ENCODE results near the gene CPNE1.

CPNE1 gene

DNA sequence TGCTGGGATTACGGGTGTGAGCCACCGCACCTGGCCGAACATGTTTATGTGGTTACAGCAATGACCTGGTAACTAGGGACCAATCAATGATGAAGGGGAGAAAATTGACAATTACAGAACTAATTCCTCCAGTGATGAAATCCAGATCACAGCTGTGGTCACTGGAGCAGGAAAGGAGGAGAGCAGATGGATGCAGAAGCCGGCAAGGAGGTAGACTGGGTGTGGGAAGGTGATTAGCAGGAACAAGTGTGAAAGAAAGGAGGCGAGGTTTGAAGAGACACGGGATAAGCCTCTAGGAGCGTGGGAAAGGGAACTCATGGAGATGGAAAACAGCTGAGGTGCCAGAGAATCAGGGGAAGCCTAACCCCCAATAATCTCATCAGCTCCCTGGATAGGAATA is 66.2 kb downstream of the CPNE1 start:
- DNase-seq: no peak

DNA sequence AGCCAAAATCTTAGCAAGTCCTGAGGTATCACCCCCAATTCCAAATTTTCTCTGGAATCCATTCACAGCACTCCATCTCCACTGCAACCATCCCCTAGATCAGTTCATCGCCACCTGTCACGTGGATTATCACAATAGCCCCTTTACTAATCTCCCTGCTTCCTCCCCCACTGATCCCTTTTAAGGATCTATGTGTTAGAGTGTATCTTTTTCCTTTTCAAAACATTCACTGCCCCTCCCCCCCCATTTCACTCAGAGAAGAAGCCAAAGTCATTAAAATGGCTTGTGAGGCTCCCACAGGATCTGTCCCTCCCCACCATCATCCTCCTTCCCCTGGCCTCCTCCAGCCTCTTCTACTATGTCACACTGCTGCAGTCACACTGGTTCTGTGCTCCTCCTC is 67.5 kb downstream of the CPNE1 start:
- no peak for DNase-seq

DNA sequence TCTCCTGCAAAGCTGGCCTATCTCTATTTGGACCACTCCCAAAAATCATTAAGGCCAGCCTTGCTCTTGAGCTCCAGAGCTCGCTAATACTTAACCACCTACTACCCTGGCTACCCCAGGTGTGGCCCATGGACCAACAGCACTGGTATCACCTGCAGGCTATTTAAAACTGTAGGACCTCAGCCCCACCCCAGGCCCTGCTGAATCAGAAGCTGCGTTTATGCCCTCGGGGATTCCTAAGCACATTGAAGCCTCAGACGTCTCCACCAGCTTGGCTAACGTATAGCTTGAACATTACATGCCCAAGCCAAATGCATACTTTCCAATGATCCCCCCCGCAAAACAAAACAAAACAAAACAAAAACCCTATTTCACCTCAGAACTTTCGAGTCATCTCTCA is 68.8 kb downstream of the CPNE1 start:
- no peak for DNase-seq

DNA sequence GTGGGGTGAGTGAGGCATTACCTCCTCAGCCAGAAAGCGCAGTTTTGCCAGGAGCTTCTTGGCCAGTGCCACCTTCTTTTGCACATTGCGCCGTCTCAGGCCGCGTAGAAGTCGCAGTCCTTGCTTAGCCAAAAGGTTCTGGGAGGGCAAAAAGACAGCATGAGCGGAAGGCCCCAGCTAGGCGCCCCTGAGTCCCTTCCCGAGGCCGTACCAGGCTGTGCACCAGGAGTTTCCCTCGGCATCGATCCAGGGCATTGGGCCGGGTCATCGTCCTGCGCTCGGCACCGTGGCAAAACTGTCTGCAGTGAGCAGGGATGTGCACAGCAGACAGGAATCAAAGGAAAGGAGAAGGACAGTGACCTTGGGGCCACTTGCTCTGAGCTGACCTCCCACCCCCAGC is 69.2 kb downstream of the CPNE1 start:
- DNase-seq: no peak

DNA sequence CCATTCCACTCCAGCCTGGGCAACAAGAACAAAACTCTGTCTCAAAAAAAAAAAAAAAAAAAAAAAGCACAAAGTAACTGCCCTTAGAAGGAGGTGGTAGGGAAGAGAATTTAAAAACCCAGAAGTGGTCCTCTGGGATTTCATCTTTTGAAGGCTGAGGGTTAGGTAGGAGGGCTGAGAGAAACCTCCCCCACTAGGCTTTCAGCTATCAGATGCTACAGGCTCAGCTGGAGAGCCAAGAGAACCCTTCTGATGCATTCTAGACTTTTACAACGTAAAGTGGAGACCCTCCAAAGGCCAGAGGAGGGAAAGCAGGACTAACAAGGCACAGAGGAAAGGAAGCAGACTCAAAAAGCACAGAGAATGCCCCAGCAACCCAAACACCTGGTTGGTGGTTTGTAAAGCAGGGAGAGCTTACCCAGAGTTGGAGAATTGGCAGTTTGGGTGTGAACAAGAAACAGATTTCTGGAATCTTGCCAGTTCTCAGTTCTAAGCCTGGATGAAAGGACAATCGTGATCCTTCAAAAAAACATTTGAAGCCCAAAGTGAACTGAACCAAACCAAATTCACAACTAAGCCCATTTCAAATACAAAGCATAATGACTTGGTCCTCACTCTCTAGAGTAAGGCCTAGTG is 72.2 kb downstream of the CPNE1 start:
- DNase-seq: no peak

DNA sequence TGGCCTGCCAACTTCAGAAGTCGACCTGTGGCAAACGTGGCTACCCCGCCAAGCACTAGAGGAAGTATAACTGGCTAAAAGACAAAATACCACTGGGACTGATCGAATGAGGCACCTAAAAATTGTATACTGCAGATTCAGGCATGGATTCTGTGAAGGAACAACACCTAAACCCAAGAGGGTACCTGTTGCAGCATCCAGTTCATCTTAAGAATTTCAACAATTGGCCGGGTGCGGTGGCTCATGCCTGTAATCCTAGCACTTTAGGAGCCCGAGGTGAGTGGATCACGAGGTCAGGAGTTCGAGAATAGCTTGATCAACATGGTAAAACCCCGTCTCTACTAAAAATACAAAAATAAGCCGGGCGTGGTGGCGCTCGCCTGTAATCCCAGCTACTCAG is 76.3 kb downstream of the CPNE1 start:
- no peak for DNase-seq

DNA sequence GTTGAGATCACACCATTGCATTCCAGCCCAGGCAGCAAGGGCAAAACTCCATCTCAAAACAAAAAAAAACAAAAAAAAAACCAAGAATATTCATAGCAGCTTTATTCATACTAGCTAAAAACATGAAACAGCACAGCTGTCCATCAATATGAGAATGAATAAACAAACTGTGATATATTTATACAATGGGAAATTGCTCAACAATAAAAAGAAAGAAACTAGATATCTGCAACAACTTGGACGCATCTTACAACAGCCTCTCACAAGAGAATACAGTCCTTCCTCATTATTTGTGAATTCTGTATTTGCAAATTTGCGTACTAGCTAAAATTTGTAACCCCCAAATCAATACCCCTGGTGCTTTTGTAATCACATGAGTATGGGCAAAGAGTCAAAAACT is 77.3 kb downstream of the CPNE1 start:
- no peak for DNase-seq

DNA sequence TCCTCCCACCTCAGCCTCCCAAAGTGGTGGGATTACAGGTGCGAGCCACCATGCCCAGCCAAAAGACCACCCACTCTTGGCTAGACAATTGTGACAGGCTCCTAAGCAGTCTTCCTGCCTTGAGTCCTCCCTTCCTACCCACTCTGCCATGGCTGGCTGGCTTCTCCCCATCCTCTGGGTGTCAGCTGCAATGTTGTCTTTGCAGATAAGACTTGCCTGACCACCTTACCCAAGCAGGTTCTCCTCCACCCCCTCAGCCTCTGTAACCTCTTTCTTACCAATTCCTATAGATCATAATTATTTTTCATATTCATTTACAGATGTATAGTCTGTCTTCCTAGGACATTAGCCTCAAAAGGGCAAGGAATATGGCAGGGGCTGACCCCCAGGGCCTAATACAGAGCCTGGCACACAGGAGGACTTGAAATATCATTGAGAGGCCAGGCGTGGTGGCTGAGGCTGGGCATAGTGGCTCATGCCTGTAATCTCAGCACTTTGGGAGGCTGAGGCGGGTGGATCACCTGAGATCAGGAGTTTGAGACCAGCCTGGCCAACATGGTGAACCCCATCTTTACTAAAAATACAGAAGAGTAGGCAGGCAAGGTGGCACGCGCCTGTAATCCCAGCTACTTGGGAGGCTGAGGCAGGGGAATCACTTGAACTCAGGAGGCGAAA is 77.8 kb downstream of the CPNE1 start:
- no peak for DNase-seq

DNA sequence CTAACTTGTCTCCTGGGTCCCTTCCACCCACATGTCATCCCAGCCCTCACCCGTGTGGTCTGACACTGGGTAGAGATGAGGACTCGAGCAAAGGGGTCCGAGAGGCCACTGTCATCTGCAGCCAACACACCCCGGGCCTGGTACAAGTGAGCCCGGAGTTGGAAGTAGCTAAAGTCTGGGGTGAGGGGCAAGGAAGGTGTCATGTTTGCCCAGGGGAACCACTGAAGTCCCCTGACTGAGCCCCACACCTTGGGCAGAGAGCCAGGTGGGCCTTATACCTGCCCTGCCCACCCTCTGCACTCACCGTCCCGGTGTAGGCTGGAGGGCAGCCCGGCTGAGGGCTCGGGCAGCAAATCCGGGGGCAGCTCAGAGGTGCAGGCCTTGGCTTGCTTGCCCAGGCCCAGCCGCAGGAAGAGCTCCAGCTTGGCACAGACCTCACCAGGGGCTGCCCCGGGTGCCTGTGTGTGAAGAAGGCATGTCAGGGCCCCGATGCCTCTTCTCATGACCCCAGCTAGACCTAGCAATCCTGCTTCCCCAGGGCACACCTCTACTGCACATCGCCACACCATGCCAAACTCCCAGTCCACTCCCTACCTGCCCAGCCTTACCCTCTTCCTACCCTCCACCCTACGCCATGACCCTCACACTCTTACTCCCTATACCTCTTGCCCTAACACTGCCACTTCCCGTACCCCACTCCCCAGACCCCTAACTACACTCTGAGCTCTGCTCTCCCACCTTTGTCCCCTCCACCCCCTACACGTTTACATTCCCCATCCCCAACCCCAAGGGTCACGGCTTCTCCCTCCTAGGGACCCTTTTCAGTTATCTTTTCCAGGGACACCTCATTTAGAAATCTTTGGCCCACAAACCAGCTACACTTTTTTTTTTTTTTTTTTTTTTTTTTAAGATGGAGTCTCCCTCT is 80.8 kb downstream of the CPNE1 start:
- DNase-seq: no peak

DNA sequence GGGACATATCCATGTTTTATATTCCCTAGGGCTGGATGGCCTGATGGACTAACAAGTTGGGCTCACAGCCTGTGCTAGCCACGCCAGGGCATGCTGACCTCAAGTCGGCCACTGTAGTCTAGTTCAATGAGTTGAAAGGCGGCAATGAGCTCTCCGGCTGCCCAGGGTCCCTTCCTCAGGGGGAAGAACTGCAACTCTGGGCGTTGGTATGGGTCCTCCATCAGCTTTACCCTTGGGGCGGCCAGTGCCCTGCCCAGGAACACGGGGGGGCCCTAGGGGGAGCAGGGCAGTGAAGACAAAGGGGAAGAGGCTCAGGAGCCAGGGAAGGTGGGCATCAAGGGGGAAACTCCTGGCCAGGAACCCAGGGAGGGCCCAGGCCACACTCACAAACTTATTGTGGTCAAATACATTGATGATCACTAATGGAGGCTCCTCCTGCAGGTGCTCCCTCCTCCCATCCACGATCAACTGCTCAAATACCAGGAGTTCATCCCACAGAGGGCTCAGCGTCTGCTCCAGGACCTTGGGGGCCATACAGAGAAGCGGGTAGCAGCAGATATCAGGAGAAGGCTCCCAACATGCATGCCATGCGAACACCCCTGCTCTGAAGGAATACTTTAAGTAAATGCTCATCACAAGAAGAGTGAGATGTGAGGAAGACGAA is 81.8 kb downstream of the CPNE1 start:
- no peak for DNase-seq

DNA sequence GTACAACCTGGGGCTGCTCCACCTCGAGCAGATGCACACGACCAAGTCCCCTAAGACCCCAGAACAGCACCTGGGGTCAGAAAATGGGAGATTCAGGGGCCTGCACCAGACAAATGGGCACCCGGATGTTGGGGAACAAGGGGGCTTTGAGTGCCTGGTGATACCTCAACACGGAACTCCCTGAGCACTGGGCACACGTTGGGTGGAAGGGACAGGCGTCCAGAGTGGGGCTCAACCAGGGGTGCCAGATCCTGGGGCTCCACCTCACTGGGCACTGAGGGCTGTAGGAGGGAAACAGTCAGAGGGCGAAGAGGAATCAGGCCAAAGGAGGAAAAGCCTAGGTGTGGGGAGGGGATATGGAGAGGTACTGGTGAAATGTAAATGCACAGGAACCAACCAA is 82.6 kb downstream of the CPNE1 start:
- no peak for DNase-seq

DNA sequence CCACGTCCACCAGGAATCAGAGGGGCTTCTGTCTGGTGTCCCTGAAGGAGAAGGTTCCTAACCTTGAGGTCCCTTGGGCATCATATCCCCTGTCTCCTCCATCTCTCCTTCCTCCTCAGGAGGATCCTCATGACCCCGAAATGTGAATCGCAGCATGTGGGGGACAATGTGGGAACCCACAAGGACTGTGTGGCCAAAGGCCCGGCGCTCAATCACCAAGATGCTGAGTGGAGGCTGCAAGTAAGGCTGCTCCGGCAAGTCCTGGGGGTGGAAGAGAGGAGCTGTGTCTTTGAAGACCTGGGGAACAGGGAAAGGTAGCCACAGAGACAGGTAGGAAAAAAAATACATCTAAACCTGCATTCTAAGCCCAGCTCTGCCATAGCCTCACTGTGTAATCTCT is 85.5 kb downstream of the CPNE1 start:
- DNase-seq: no peak

DNA sequence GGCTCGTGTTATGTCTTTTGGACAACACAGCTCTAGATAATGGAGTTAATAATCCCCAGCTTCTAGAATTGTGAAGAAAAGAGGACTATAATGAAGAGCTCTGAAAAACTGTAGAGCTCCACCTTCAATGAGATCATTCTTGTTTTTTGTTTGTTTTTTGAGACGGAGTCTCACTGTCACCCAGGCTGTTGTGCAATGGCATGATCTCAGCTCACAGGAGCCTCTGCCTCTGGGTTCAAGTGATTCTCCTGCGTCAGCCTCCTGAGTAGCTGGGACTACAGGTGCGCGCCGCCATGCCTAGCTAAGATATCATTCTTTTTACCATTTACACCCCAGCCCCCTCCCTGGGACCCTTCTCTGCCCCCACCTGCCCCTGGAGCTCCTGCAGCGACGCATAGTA is 86.2 kb downstream of the CPNE1 start:
- DNase-seq: no peak

DNA sequence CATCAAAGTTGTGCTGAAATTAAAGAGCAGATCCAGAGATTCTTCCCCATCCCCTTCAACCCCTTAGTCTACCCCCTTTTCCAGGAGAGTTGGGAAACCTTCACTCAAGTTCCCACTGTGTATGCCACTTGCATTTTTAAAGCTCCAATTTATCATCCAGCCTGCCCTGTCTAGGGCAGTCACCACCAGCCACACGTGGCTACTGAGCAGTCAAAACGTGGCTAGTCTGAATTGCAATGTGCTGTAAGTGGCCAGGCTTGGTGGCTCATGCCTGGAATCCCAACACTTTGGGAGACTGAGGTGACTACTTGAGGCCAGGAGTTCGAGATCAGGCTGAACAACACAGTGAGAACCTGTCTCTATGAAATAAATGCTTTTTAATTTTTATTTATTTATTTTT is 87.9 kb downstream of the CPNE1 start:
- no peak for DNase-seq

Measured in CD4-positive, alpha-beta T cell treated with Interleukin-1 beta for 1 hour (primary cell).